ENCODE data around the gene SEMA3E. TPM values are rescaled to one million over a fixed set of nuclear protein-coding genes. Genes with fewer than 3 reads are reported as not detected.

The SEMA3E gene
- under 0.01 and 0.09 TPM in 2 replicates for total RNA-seq

GRCh38 chr7:83648464-83649241 lies at the start of gene SEMA3E:
Gene SEMA3E, minus strand, starts transcription at chr7:83649139.

Data from pericardium fibroblast (primary cell).